ENCODE data around the gene CARD10. TPM values are rescaled to one million over a fixed set of nuclear protein-coding genes. Genes with fewer than 3 reads are reported as not detected.

Gene CARD10
- total RNA-seq, 1 experiment from 2014 or later: 17.5 TPM

DNA sequence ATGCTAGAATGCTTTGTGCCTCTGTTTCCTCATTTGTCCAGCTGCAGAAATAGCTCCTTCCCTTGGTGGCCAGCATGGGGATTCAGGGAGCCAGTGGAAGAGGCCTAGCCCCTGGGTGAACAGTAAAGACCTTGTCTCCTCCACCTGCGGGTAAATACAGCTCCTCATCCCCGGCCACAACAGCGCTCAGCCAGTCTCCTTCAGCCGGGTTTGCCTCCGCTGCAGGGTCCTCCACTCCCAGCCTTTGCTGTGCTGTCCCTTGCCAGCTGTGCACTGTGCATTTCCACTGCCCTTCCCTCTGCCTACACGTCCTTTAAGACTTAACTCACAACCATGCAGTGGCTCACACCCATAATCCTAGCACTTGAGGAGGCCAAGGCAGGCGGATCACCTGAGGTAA, 39.6 kb upstream of the CARD10 start:
- ChIA-PET CTCF (interaction anchor here (0.7 to 20.7 kb wide), 5 partner anchors 8 to 86 kb away, joined by 3 to 728 read pairs (median 6); no protein-coding TSS in a partner anchor), POLR2A (interaction anchor here (1.1 to 3.1 kb wide), 2 partner anchors 10 to 13 kb away, joined by 5 to 14 read pairs; no protein-coding TSS in a partner anchor)
- Mint-ChIP-seq H3K4me1 (peaks cover 51% of the 10 kb centered on the region), H3K9me3 (no peaks in the 10 kb centered on the region), H3K27ac (no peak overlapping the region), H3K4me3 (no peak overlapping the region), H3K36me3 (no peaks in the 10 kb centered on the region), H3K27me3 (ENCODE audit: low read depth) (peaks cover 64% of the 10 kb centered on the region)
- no peak for DNase-seq (ENCODE audit: low spot score)
- ATAC-seq: no peak
- TF ChIP-seq ZNF423 (CRISPR knock-in tag; IDR thresholded peaks at IDR 0.05): no peak
- TF ChIP-seq, protein P1, sequence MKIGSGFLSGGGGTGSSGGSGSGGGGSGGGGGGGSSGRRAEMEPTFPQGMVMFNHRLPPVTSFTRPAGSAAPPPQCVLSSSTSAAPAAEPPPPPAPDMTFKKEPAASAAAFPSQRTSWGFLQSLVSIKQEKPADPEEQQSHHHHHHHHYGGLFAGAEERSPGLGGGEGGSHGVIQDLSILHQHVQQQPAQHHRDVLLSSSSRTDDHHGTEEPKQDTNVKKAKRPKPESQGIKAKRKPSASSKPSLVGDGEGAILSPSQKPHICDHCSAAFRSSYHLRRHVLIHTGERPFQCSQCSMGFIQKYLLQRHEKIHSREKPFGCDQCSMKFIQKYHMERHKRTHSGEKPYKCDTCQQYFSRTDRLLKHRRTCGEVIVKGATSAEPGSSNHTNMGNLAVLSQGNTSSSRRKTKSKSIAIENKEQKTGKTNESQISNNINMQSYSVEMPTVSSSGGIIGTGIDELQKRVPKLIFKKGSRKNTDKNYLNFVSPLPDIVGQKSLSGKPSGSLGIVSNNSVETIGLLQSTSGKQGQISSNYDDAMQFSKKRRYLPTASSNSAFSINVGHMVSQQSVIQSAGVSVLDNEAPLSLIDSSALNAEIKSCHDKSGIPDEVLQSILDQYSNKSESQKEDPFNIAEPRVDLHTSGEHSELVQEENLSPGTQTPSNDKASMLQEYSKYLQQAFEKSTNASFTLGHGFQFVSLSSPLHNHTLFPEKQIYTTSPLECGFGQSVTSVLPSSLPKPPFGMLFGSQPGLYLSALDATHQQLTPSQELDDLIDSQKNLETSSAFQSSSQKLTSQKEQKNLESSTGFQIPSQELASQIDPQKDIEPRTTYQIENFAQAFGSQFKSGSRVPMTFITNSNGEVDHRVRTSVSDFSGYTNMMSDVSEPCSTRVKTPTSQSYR (CRISPR knock-in tag; IDR thresholded peaks at IDR 0.05): no peak
- no peak for TF ChIP-seq GRHL2 (CRISPR knock-in tag; IDR thresholded peaks at IDR 0.05; ENCODE audit: insufficient replicate concordance, severe bottlenecking)
- TF ChIP-seq ZBTB21 (CRISPR knock-in tag; IDR thresholded peaks at IDR 0.05; ENCODE audit: borderline replicate concordance): no peak
- no peak for TF ChIP-seq MYBL2 (CRISPR knock-in tag; IDR thresholded peaks at IDR 0.05)
- TF ChIP-seq, protein P2, sequence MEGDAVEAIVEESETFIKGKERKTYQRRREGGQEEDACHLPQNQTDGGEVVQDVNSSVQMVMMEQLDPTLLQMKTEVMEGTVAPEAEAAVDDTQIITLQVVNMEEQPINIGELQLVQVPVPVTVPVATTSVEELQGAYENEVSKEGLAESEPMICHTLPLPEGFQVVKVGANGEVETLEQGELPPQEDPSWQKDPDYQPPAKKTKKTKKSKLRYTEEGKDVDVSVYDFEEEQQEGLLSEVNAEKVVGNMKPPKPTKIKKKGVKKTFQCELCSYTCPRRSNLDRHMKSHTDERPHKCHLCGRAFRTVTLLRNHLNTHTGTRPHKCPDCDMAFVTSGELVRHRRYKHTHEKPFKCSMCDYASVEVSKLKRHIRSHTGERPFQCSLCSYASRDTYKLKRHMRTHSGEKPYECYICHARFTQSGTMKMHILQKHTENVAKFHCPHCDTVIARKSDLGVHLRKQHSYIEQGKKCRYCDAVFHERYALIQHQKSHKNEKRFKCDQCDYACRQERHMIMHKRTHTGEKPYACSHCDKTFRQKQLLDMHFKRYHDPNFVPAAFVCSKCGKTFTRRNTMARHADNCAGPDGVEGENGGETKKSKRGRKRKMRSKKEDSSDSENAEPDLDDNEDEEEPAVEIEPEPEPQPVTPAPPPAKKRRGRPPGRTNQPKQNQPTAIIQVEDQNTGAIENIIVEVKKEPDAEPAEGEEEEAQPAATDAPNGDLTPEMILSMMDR (IDR thresholded peaks at IDR 0.05): no peak
- TF ChIP-seq, protein P3, sequence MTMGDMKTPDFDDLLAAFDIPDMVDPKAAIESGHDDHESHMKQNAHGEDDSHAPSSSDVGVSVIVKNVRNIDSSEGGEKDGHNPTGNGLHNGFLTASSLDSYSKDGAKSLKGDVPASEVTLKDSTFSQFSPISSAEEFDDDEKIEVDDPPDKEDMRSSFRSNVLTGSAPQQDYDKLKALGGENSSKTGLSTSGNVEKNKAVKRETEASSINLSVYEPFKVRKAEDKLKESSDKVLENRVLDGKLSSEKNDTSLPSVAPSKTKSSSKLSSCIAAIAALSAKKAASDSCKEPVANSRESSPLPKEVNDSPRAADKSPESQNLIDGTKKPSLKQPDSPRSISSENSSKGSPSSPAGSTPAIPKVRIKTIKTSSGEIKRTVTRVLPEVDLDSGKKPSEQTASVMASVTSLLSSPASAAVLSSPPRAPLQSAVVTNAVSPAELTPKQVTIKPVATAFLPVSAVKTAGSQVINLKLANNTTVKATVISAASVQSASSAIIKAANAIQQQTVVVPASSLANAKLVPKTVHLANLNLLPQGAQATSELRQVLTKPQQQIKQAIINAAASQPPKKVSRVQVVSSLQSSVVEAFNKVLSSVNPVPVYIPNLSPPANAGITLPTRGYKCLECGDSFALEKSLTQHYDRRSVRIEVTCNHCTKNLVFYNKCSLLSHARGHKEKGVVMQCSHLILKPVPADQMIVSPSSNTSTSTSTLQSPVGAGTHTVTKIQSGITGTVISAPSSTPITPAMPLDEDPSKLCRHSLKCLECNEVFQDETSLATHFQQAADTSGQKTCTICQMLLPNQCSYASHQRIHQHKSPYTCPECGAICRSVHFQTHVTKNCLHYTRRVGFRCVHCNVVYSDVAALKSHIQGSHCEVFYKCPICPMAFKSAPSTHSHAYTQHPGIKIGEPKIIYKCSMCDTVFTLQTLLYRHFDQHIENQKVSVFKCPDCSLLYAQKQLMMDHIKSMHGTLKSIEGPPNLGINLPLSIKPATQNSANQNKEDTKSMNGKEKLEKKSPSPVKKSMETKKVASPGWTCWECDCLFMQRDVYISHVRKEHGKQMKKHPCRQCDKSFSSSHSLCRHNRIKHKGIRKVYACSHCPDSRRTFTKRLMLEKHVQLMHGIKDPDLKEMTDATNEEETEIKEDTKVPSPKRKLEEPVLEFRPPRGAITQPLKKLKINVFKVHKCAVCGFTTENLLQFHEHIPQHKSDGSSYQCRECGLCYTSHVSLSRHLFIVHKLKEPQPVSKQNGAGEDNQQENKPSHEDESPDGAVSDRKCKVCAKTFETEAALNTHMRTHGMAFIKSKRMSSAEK (CRISPR knock-in tag; IDR thresholded peaks at IDR 0.05; ENCODE audit: borderline replicate concordance): no peak
- TF ChIP-seq SP1 (CRISPR knock-in tag; conservative IDR thresholded peaks at IDR 0.05): no peak
- TF ChIP-seq, protein P4, sequence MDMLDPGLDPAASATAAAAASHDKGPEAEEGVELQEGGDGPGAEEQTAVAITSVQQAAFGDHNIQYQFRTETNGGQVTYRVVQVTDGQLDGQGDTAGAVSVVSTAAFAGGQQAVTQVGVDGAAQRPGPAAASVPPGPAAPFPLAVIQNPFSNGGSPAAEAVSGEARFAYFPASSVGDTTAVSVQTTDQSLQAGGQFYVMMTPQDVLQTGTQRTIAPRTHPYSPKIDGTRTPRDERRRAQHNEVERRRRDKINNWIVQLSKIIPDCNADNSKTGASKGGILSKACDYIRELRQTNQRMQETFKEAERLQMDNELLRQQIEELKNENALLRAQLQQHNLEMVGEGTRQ (CRISPR knock-in tag; IDR thresholded peaks at IDR 0.05): no peak
- TF ChIP-seq NFYB (CRISPR knock-in tag; conservative IDR thresholded peaks at IDR 0.05; ENCODE audit: low read depth): no peak
- TF ChIP-seq, protein P5, sequence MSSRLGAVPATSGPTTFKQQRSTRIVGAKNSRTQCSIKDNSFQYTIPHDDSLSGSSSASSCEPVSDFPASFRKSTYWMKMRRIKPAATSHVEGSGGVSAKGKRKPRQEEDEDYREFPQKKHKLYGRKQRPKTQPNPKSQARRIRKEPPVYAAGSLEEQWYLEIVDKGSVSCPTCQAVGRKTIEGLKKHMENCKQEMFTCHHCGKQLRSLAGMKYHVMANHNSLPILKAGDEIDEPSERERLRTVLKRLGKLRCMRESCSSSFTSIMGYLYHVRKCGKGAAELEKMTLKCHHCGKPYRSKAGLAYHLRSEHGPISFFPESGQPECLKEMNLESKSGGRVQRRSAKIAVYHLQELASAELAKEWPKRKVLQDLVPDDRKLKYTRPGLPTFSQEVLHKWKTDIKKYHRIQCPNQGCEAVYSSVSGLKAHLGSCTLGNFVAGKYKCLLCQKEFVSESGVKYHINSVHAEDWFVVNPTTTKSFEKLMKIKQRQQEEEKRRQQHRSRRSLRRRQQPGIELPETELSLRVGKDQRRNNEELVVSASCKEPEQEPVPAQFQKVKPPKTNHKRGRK (CRISPR knock-in tag; IDR thresholded peaks at IDR 0.05; ENCODE audit: borderline replicate concordance): no peak
- TF ChIP-seq ATF1 (CRISPR knock-in tag; IDR thresholded peaks at IDR 0.05): no peak
- TF ChIP-seq NR3C1 (CRISPR knock-in tag; conservative IDR thresholded peaks at IDR 0.05; ENCODE audit: low read depth): no peak

Measured in WTC11 (cell line).